Measurements from ENCODE around the gene KIRREL3.

KIRREL3 gene

DNA sequence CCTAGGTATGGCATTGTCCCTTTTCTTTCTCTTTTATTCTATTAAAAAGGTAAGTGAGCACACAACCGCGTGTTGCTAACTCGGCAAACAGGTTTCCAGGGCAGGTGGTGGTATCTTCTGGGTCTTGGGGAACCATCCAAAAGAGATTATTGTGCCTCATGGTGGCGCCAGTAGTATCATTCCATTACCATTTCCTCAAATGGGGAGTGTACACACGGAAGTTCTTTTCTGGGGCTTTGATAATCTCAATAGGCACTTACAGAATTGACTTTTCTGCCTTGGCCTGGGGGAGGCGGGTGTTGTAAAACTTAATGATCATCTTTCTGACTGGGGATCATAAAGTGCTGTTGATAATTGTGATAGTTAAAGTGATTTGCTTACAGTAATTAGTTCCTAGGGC, 234.1 kb downstream of the KIRREL3 start:
- no peak for DNase-seq

DNA sequence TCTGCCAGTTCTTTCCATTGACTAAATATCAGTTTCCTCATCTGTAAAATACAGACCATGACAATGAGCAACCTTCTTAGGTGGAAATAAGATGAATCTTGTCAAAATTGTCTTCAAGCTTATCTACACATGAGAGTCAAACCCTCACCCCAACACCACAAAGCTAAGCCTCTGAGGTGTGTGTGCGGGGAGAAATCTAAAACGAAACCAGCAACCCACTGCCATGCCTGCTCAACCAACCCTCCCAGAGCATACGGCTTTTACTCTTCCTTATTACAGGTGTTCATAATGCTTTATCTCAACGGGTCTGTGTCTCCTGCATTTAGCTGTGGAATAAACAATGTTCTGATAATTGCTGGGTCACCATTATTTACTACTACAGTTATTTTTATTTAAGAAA, 235.4 kb downstream of the KIRREL3 start:
- DNase-seq = no peak

DNA sequence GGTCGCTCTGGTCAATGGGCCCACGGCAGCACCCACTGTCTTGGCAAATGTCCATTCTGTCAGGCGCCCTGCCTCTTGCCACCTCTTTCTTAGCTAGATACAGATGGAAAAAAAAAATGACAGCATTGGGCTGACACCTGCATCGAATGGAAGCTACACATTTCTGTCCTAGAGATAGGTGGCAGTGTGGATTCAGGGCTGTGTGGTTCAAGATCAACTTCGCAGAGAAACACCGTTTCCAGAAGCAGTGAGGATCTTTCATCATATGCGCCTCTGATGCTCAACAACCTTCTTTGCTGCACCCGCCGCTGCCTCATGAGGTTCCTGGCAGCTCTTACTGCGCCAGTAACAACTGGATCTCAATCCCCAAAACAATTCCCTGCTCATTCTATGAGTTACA, 236.3 kb downstream of the KIRREL3 start:
- DNase-seq = no peak

DNA sequence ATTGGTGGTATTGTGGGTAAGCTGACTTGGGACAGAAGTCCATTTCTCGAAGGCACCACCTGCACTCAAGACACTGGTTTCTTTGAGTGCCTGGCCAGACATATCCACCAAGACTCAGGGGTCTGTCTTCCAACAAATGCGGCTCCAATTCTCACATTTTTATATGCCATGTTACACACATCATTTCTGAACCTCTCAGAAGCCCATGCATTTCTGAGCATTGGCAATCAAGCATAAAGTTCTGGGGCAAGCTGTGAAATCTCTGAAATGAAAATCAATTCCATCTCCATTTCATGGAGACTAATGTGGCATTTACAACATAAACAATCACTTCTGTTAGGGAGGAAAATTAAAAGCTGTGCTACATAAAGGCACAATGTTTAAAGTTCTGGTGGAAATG, 243.7 kb downstream of the KIRREL3 start:
- DNase-seq = no peak

DNA sequence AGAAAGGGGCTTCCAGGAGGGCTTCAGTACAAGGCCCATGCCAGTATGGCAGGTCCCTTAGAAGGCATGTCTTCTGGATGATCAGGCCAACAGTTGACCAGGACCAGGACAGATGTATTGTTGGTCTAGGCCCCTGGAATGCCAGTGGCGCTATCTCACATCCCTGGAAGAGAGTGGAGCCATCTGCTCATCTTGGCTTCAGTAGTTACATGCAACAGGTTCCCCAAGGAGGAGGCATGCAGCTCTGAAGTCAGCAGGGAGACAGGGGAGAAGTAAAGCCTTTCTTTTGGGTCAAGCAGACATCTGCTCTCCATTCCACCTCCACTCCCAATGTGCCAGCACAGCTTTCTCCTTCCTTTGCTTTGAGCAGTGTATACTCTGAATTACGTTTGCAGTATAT, 244.1 kb downstream of the KIRREL3 start:
- no peak for DNase-seq

DNA sequence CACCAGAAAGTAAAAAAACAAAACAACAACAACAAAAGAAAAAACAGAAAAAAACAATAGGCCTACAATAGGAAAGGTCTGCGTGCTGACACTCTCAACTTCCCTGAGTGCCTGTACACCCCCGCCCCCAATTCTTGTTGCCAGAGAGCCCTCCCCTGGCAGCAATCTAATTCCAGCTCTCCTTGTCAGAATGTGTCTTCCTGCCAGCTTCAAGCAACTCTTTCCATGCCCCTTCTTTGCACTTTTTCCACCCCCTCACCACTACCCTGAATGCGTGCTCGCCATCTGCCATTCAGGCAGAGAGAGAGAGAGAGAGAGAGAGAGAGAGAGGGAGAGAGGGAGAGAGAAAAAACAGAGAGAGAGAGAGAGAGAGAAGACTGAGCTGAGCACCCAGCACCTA, 245.0 kb downstream of the KIRREL3 start:
- no peak for DNase-seq

DNA sequence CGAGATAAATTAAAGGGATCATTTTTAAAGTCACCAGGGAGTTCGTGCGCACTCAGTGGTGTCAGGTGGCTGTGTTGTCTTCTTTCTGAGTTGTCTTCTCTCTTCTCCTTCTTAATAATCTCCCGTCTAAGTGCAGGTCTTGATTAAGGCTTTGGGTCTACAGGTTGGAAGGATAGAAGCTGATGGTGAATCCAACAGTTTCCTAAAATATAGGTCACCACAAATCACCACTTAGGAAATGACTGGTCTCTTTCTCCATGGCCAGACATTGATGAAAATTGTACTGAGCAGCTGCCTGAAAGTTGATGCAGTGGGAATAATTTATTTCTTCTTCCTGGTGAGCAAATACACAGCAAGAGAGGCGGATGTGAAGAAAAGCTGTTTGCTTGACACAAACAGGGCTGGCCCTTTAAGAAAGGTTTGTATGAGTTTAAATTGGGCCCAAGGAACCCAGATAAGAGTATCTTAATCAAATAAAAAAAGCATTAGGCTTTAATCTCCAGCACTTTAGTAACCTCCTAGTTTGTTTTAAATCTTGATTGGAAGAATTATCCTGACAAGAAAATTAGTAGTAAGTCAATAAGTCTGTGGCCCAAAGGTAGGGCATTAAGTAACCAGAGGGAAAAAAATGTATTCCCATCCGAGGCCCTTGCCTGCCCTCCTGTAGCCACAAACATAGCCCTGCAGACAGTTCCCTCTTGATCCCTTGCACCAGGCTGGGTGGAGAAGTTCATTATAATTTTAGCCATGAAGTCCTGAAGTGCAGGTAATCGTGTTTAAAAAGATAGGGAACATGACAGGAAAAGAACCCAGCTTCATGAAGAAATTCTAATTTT, 245.8 kb downstream of the KIRREL3 start:
- no peak for DNase-seq

DNA sequence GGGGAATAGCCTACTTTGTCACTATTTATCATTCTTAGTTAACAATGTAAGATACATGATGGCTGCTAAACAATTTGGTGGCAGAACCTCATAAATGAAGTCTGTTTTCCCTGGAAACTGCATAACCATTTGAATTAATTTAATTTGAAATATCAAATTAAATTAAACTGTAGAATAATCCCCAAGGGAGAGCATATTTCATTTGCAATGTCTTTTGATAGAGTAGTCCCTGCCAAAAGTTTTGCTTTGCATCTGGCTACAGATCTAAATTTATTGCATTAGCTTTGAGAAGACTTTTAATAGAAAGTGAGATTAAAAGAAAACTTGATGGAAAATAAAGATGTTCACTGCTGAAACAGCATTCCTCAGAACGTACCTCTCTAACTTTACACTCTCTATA, 246.6 kb downstream of the KIRREL3 start:
- no peak for DNase-seq

DNA sequence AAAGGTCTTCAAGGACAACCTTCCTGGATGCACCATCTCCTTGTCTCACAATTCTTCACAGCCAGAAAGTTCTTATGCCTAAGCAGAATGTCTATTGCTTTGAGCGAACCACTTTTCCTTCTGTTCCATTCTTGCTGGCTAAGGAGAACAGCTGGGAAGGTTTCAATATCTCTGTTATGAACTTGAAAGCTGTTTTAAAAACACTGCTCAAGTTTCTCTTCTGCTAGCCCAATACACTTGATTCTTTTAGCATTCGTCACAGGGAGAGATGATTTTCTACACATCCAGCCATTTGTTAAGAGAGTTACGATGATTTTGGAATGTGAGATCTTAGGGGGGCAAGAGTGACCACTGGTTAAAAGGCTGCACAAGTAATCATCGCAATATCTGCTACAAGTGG, 249.3 kb downstream of the KIRREL3 start:
- DNase-seq = no peak

DNA sequence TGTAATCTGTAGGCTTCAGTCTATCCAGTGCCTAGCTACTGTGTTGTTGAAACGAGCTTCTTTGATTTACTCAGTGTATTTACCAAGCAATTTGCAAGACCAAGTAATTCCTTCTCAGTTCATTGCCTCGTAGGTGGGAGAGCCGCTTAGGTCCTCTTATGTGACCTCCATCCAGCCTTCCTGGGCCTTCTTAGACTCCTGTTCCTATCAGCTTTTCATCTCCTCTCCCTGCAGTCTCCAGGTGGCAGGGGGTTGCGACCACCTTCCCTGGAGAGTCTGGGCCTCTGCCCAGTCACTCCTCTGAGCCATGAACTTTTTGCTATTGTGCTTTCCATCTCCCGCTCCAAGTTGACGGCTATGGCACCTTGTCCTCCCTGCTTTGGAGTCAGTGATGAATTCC, 251.8 kb downstream of the KIRREL3 start:
- no peak for DNase-seq

DNA sequence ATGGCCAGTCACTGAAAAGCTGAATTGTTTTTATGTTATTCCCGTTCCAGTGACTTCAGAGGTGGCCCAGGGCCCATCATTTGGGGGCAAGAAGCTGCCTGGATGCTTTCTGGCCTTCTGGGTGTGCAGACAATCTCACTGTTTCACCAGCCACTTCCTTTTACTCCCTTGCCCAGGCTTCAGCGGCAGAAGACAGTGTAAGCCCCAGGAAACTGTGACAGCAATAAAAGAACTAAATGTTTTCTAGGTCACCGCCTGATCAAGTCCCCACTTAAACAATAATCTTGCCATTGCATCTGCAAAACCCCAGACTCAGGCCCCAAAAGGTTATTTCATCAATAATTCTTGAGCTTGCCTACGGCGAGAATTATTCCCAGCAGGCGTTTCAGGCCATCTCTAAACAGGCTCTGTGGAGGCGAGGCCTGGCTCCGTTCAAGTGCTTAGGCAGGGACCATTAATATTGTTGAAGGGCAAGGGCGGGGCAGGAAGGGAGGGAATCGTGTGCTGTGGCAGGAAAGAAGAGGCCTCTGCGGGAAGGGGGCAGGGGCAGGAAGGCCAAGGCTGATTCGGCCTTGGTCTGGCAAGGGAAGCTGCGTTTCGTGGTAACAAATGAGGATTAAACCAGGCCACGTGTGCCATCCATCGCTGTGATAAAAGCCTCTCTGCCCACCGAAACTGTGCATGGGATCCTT, 252.3 kb downstream of the KIRREL3 start:
- DNase-seq = no peak

DNA sequence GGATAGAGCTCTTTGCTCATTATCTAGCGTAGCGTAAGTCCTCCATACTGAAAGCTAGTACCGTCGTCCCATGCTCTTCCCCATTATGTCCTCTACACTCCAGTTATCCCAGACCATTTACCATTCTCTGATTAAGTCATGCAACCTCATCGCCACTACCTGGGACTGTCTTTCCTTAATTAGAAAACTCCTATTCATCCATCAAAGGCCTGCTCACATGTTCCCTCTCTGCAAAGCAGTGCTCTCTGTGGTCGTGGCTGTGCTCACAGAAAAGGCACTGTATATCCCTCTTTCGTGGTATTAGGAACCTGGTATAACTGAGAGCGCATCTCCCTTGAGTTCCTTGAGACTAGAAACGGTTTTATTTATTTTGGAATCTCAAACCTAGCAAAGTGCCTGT, 253.3 kb downstream of the KIRREL3 start:
- DNase-seq = no peak

DNA sequence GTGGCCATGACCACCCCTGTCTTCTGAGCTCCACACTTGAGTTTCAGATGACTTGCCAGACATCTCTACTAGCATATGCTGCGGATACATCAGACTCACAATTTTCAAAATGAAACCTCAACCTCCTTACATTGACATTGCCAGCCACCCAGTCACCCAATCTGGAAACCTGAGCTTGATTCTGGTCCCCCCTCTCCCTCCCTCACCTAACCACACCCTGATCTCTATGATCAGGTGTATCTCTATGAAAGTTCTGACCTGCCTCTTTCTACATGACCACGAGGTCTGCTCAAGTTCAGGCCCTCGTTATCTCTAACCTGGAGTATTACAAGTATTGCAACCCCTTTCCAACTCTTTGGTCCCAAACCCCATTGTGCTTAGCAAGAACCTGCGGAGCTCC, 254.1 kb downstream of the KIRREL3 start:
- no peak for DNase-seq

DNA sequence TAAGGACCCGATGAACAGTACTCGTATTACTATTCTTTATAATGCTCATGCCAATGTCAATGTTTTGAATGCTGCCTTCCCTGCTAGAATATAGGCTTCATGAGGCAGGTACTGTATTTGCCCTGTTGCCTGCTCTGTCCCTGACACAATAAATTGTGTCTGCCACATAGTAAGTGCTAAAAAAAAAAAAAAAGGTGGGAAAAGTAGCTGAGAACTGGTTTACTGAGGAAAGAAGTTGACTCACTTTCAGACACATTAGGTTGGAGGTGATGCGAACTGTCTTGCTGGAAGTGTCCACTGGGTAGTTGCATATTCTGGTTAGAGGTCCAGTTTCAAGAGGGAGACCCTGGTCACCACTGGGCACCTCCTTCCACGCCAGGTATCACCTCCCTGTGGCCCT, 255.9 kb downstream of the KIRREL3 start:
- no peak for DNase-seq

DNA sequence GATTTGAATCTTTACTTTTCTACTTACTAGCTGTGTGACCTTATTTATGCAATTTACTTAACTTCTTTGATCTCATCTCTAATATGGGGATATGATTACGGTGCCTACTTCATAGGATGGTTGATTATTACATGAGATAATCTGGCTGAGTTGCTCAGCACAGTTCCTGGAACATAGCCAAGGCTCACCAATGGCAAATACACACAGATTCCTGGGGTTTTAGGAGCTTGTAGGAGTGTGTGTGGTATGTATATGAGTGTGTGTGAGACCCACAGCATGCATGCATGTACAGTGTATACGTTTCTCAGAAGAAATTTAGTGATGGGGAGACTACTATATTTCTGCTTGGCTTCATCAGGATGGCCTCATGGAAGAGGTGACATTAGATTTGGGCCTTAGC, 256.9 kb downstream of the KIRREL3 start:
- DNase-seq = no peak

DNA sequence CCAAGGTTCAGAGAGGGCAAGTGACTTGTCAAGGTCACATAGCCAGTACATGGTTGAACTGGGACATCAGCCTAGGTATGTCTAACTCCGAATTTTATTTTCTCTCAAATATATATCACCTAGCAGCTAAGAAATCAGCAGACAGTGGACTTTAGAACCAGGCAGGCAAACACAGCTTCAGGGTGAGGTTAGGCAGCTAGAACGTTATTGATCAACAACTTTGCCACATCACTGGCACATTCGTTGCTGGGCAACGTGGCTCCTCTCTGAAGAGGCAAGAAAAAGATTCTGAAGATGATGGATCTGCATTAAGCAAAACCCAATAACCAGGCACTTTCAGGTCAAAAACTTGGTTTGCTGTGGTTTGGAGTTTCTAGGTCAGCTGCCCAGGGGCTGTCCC, 258.0 kb downstream of the KIRREL3 start:
- DNase-seq = no peak

DNA sequence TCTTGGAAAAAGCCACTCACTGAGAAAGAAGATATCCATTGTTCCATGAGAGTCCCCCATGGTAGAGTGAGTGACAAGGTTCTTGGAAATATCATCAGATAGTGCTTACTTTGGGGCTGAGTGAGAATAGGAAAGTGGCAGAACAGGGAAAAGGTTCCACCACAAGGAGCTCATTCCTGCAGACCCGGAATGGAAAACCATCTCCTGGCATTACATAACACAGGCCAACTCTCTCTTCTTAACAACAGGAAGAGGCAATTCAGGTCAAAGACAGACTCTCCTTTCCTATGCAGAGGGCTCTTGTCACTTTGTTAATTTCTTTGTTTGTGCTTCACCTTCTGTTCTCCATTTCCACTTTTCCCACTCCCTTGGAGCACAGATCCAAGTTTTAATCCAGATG, 259.7 kb downstream of the KIRREL3 start:
- DNase-seq = no peak

DNA sequence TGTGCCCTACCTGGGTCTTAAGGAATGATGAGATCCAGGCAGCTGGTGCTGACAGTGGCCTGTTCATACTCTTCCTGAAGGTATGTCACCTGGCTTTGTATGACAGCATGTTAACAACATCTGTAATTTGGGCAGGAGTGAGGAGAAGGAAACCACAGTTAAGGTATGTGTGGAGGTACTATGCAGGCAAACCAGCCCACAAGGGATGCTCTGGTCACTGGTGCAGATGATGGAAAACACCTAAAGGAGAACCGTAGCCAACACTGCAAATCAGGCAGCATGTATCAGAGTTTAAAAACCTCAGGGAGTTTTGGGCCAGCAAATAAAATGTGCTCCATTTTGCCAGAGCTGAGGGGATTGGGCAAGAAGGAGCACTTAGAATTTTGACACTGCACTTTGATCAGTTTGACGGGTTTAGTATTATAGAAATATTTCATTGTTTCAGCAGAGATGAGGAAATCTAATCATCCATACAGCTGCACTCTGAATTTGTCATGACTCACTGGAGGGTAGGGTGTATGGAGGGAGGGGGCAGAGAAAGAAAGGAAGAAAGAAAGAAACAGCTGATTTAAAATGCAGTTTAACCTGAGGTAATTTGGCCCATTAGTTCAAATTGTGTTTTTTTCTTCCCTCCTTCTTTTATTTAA, 260.9 kb downstream of the KIRREL3 start:
- DNase-seq = no peak

DNA sequence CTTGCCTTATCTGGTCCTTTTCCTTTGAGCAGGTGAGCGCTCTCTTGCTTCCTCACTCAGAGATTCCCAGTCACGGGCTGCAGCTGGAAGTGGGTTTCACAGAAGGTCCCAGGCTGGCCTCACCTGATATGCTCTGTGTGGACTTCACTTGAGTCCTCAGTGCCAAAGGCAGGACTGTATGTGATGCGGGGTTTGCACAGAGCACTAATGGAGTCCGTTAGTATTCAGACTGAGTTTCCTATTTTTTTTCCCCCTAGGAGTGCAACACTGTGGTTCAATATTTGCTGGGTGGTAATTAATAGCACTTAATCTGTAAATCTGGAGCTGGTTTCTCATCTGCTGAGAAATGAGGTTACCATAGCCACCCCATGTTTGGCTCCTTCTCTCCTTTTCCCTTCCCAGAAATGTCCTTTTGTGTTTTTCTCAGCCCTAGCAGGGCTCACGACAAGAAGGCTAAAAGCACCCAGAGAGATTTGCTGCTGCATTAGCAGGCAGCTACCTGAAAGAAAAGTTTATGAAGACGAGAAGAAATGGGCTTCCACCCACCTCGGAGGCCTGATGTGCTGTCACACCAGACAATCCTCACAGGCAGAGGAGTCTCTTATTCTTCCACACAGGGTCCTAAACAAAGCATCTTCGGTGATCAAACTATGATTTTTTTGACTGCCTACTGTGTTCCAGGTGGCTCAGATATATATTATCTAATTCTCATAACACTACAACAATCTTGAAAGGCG, 262.1 kb downstream of the KIRREL3 start:
- DNase-seq = no peak

DNA sequence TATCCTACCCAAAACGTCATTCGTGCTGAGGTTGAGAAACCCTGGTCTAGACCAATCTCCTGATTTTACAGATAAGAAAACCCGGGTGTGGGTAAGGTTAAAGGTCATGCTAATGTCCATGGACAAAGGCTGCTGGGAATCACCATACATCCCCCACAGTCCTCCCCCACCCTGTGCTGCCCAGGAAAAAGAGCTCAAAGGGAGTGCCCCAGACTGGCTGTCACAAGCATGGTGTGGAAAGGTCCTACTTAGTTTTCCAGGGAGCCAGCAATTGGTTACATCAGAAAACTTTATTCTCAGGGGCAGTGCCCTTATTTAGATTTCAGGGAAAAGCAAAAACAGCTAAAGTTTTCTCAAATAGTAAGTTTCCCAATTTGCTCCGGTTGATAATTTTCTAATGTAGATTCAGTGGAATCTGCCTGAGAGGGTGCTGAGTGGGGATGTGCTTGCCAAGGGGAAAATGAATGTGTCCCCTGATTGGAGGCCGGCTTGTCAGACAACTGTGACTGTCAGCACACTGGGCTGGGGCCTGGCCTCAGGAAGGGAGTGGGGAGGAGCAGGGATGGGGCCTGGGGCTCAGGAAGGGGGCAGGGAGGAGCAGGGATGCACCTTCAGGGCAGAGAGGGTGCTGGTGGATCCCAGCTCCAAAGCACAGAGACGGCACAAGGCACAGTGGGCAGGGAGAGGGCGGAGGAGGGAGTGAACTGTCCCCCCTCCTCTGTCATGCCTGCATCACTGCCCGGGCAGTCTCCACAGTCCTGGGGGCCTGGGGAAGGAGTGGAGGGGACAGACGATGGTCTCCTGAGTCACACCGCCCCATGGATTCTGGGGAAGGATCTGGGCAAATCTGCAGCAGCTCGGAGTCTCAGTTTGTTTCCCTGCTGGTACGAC, 263.6 kb downstream of the KIRREL3 start:
- no peak for DNase-seq

DNA sequence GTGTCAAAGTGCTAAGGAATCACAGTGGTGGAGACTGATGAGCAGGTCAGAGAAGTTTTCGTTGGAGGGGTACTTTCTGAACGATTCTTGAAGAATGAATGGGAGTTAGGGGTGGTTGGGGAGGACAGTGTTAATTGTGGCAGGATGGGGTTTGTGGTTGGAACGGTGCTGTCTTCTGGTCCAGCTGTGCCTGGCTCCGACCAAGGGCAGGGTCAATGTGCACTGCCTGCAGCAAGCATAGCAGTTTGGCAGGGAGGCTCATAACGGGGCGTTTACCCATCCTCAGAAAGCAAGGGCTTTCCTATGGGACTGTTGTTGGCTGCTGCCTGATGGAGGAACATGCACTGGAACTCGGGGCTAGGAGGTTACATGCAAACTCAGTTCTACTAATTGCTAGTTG, 265.8 kb downstream of the KIRREL3 start:
- DNase-seq = no peak

DNA sequence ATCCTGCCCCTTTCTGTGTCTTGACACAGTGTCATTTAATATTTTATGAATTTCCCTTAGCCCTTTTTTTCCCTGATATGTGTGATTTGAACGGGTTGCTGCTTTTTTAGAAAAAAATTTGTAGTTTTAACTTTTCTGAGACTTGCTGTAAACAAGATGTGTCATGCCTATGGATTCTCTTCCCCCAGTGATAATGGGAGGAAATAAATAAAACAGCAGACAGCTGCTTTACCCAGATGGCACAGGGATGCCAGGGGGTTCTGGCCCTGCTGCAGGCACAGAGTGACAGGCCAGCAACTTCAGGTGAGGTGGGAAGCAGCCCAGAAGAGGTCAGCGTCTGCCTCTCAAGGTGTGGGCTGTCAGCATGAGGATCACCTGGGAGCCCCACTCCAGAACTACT, 266.9 kb downstream of the KIRREL3 start:
- DNase-seq = no peak

Measured in activated CD4-positive, alpha-beta T cell treated with anti-CD3 and anti-CD28 coated beads, Interleukin-2, Interleukin-6, amounts not matched to agents 100 ng/mL and 50 ng/mL, durations not matched to agents 16 hours and 8 hours (primary cell).